Lower leg skin (tissue), 3 donors: Measurements from ENCODE around the gene TMEM245.

ENCODE experiments used
- POLR2A ChIP-seq, 2 donors: fragments of 450-650 bp; IDR thresholded peaks; one replicate each; pipeline ENCODE4 v1.6.1; 2016 to 2017; ENCODE audit warnings: antibody characterized with exemption in 2 of 2, mild to moderate bottlenecking in 1 of 2, moderate library complexity in 1 of 2
- TF ChIP-seq, protein P1 (sequence below), 3 donors: fragments of 450-650 bp; IDR thresholded peaks; one replicate each; pipeline ENCODE4 v1.5.1; 2016; ENCODE audit warnings: antibody characterized with exemption in 3 of 3, mild to moderate bottlenecking in 3 of 3, moderate library complexity in 2 of 3

DNA sequence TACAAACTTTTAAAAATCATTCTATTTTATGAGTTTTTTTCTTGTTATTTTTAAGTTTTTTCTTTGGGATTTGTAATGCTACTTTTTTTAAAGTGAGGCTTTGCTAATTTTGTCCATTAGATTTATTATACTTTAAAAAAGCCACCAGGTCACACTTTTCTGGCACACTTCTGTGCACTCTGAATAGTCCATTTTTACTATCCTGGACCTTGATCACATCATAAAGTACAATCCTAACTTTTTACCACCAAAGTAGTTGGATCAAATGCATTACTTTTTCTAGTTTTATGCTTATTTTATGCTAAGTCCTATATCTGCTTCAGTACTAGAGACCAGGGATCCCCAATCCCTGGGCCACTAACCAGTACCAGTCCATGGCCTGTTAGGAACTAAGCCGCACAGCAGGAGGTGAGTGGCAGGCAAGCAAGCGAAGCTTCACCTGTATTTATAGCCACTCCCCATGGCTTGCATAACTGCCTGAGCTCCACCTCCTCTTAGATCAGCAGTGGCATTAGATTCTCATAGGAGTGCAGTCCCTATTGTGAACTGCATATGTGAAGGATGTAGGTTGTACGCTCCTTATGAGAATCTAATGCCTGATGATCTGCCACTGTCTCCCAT lies 31.3 kb upstream of the TMEM245 start:
- TF ChIP-seq, protein P1, sequence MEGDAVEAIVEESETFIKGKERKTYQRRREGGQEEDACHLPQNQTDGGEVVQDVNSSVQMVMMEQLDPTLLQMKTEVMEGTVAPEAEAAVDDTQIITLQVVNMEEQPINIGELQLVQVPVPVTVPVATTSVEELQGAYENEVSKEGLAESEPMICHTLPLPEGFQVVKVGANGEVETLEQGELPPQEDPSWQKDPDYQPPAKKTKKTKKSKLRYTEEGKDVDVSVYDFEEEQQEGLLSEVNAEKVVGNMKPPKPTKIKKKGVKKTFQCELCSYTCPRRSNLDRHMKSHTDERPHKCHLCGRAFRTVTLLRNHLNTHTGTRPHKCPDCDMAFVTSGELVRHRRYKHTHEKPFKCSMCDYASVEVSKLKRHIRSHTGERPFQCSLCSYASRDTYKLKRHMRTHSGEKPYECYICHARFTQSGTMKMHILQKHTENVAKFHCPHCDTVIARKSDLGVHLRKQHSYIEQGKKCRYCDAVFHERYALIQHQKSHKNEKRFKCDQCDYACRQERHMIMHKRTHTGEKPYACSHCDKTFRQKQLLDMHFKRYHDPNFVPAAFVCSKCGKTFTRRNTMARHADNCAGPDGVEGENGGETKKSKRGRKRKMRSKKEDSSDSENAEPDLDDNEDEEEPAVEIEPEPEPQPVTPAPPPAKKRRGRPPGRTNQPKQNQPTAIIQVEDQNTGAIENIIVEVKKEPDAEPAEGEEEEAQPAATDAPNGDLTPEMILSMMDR (IDR thresholded peaks at IDR 0.05), result no peak
- no peak for TF ChIP-seq POLR2A (IDR thresholded peaks at IDR 0.05)
